Measurements from ENCODE around the gene CAMTA2.

GRCh38 chr17:4944554-4945175 lies 42.8 kb downstream of the CAMTA2 start:
- TF ChIP-seq POLR2AphosphoS5 (IDR thresholded peaks at IDR 0.05) = no peak
- TF ChIP-seq, protein P1, sequence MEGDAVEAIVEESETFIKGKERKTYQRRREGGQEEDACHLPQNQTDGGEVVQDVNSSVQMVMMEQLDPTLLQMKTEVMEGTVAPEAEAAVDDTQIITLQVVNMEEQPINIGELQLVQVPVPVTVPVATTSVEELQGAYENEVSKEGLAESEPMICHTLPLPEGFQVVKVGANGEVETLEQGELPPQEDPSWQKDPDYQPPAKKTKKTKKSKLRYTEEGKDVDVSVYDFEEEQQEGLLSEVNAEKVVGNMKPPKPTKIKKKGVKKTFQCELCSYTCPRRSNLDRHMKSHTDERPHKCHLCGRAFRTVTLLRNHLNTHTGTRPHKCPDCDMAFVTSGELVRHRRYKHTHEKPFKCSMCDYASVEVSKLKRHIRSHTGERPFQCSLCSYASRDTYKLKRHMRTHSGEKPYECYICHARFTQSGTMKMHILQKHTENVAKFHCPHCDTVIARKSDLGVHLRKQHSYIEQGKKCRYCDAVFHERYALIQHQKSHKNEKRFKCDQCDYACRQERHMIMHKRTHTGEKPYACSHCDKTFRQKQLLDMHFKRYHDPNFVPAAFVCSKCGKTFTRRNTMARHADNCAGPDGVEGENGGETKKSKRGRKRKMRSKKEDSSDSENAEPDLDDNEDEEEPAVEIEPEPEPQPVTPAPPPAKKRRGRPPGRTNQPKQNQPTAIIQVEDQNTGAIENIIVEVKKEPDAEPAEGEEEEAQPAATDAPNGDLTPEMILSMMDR (IDR thresholded peaks at IDR 0.05; ENCODE audit: poor library complexity, severe bottlenecking) = no peak
